Osteocyte (in vitro differentiated cells): ENCODE data around the gene INPP5D. TPM values are rescaled to one million over a fixed set of nuclear protein-coding genes. Genes with fewer than 3 reads are reported as not detected.
"Not testable (repeated sequence)": the region's sequence is repeated elsewhere in the genome, so short reads cannot be mapped to it uniquely, and the experiment has no call there.

Experiments used
- DNase-seq: peaks from one replicate; pipeline ENCODE4 v3.0.0; 2021; ENCODE audit warnings: mixed read lengths; ENCODE audit not compliant: unreplicated experiment; ENCODE audit errors: extremely low spot score
- H3K27ac Mint-ChIP-seq: one replicate; pipeline ENCODE4 v1.8.0; 2021; ENCODE audit warnings: mild to moderate bottlenecking, mixed read lengths; ENCODE audit not compliant: unreplicated experiment
- H3K27me3 Mint-ChIP-seq: one replicate; pipeline ENCODE4 v1.8.0; 2021; ENCODE audit warnings: mixed read lengths; ENCODE audit not compliant: unreplicated experiment
- H3K36me3 Mint-ChIP-seq: one replicate; pipeline ENCODE4 v1.8.0; 2021; ENCODE audit warnings: mixed read lengths; ENCODE audit not compliant: unreplicated experiment
- H3K4me1 Mint-ChIP-seq: one replicate; pipeline ENCODE4 v1.8.0; 2021; ENCODE audit warnings: mixed read lengths; ENCODE audit not compliant: unreplicated experiment
- H3K4me3 Mint-ChIP-seq: one replicate; pipeline ENCODE4 v1.8.0; 2021; ENCODE audit warnings: mild to moderate bottlenecking, moderate library complexity, mixed read lengths; ENCODE audit not compliant: unreplicated experiment
- H3K9me3 Mint-ChIP-seq: one replicate; pipeline ENCODE4 v1.8.0; 2021; ENCODE audit warnings: mixed read lengths; ENCODE audit not compliant: unreplicated experiment
- CTCF ChIP-seq: fragments of 200-600 bp; sonication (generic); IDR thresholded peaks from 2 replicates; pipeline ENCODE4 v1.5.0; 2021; ENCODE audit warnings: antibody characterized with exemption, mild to moderate bottlenecking, moderate library complexity
- total RNA-seq: library from RNA; stranded (reverse); gene quantifications from 2 replicates; pipeline ENCODE4 v1.2.1, GENCODE V29; 2021

INPP5D gene
- total RNA-seq, 1 donor from 2014 or later, result 0.40 TPM

GRCh38 chr2:233048569-233049193 lies 11.5 kb upstream of the INPP5D start:
- DNase-seq, result no peak
- no peak for TF ChIP-seq CTCF
- Mint-ChIP-seq H3K27ac (no peak overlapping the region), H3K27me3 (peaks cover 54% of the 10 kb centered on the region), H3K4me3 (no peak overlapping the region), H3K9me3 (no peaks in the 10 kb centered on the region), H3K4me1 (peaks cover 8% of the 10 kb centered on the region), H3K36me3 (no peaks in the 10 kb centered on the region)

DNA sequence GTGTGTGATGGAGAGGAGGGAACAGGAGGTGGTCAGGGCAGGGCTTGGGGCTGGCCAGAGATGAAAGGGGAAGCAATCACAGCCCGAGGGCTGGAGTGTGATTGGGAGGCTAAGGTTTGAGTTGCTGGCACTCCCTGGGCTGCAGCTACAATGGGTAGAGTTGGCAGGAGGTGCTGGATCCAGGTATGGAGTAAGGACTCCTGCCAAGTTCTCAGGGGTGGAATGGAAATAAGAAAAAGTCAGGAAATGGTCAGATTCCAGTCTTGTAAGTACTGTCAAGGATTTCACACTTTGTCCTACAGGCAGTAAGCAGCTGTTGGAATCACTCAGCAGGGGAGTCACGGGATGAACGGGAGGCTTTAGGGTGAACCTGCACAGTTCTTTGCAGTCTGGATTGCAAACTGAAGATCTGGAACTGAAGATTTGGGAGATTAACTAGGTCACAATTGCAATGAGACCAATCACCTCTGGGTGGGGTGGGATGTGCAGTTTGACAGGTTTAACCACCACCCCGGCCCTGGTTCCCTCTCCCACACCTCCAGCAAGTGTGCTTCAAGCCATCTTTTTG lies 10.9 kb upstream of the INPP5D start:
- Mint-ChIP-seq H3K36me3 (no peaks in the 10 kb centered on the region), H3K4me3 (no peak overlapping the region), H3K27ac (no peak overlapping the region), H3K27me3 (peaks cover 55% of the 10 kb centered on the region), H3K9me3 (no peaks in the 10 kb centered on the region), H3K4me1 (peaks cover 14% of the 10 kb centered on the region)
- no peak for TF ChIP-seq CTCF
- DNase-seq, result no peak

- Mint-ChIP-seq H3K4me1 (peaks cover 19% of the 10 kb centered on the region), H3K36me3 (no peaks in the 10 kb centered on the region), H3K27ac (no peak overlapping the region), H3K9me3 (no peaks in the 10 kb centered on the region), H3K27me3 (peaks cover 51% of the 10 kb centered on the region), H3K4me3 (no peak overlapping the region)
- no peak for TF ChIP-seq CTCF
- no peak for DNase-seq
Observed at GRCh38 chr2:233051241-233052149, 8.6 kb upstream of the INPP5D start.

GRCh38 chr2:233052517-233052916 lies 7.6 kb upstream of the INPP5D start:
- Mint-ChIP-seq H3K27me3 (peaks cover 49% of the 10 kb centered on the region), H3K4me1 (peaks cover 19% of the 10 kb centered on the region)
- not testable (repeated sequence) for H3K9me3 Mint-ChIP-seq, DNase-seq, H3K27ac Mint-ChIP-seq, H3K36me3 Mint-ChIP-seq, H3K4me3 Mint-ChIP-seq

DNA sequence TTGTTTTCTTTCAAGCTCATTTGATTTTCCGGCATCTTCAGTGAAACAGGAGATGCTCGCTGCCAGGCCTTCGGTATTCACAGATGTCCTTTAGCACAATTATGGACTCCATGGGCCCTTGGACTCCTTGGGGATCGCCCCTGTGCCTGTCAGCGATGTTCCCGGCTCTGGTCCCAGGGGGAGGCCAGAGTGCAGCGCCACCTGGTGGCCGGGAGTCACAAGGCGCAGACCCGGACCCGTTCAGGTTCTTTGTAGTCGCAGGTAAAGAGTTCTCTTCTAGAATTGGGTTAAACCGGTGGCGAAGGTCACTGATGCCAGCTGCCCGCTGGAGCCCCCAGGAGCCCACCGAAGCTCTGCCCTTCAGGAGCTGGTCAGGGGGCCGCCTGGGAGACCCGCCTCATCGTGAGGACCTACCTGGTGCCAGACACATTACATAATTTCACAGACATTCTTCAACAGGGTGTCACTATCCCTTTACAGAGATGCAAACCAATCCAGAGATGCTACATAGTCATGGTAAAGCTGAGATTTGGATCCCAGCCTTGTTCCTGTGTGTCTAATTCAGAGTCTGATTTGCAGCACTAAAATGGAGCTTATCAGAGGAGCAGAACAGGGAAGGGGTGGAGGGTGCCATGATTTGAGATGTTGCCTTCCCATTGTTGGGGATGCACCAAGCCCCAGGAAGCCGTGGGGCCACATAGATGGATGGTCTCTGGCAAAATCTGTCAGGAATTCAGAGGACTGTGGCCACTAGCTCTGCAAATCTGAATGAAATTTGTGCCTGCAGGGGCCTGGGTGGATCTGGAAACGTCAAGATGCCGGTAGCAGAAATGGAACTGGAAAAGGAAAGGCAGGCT lies 6.0 kb upstream of the INPP5D start:
- peak; percentile 90 for TF ChIP-seq CTCF
- Mint-ChIP-seq H3K9me3 (no peaks in the 10 kb centered on the region), H3K4me3 (no peak overlapping the region), H3K4me1 (peaks cover 16% of the 10 kb centered on the region), H3K27me3 (peaks cover 38% of the 10 kb centered on the region), H3K36me3 (no peaks in the 10 kb centered on the region), H3K27ac (no peak overlapping the region)
- DNase-seq, result no peak
